Measurements from ENCODE around the gene SLC39A5. TPM values are rescaled to one million over a fixed set of nuclear protein-coding genes. Genes with fewer than 3 reads are reported as not detected.

Gene SLC39A5
- total and polyA plus RNA-seq, 4 donors, result 125 to 195 (median 142) TPM

DNA sequence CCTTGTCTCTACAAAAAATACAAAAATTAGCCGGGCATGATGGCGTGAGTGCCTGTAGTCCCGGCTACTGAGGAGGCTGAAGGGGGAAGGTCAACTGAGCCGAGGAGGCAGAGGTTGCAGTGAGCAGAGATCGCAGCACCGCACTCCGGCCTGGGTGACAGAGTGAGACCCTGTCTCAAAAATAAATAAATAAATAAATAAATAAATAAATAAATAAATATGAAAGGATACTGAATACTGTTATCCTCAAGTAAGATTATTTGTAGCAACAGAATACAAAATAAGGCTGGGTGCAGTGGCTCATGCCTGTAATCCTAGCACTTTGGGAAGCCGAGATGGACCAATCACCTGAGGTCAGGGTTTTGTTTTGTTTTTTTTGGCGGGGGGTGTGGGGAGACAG is 10.0 kb upstream of the SLC39A5 start:
- 93% methylated on average over 9 of the region's 9 CpGs for WGBS
- Histone ChIP-seq H3K9ac (ENCODE audit: low read depth in 1 of 2, low read length in 2 of 2) (no peak overlapping the region), H3K27me3 (ENCODE audit: control insufficient read depth in 4 of 4, insufficient read depth in 4 of 4, low read length in 3 of 4) (no peaks in the 10 kb centered on the region), H3K27ac (ENCODE audit: low read depth in 1 of 2, low read length in 2 of 2) (no peak overlapping the region), H3K4me1 (ENCODE audit: control insufficient read depth in 4 of 4, insufficient read depth in 4 of 4, low read length in 3 of 4) (peaks cover 4 to 42% (median 29%) of the 10 kb centered on the region in 4 donors), H3K4me3 (ENCODE audit: low read depth in 1 of 3, low read length in 3 of 3) (no peak overlapping the region), H3K36me3 (ENCODE audit: control insufficient read depth in 4 of 4, insufficient read depth in 3 of 4, low read depth in 1 of 4, low read length in 3 of 4) (peaks cover 3 to 9% (median 4%) of the 10 kb centered on the region in 4 donors), H3K9me3 (ENCODE audit: control insufficient read depth in 4 of 4, low read length in 3 of 4) (no peaks in the 10 kb centered on the region)
- no peak for DNase-seq (ENCODE audit: low spot score)
- TF ChIP-seq, protein P1, sequence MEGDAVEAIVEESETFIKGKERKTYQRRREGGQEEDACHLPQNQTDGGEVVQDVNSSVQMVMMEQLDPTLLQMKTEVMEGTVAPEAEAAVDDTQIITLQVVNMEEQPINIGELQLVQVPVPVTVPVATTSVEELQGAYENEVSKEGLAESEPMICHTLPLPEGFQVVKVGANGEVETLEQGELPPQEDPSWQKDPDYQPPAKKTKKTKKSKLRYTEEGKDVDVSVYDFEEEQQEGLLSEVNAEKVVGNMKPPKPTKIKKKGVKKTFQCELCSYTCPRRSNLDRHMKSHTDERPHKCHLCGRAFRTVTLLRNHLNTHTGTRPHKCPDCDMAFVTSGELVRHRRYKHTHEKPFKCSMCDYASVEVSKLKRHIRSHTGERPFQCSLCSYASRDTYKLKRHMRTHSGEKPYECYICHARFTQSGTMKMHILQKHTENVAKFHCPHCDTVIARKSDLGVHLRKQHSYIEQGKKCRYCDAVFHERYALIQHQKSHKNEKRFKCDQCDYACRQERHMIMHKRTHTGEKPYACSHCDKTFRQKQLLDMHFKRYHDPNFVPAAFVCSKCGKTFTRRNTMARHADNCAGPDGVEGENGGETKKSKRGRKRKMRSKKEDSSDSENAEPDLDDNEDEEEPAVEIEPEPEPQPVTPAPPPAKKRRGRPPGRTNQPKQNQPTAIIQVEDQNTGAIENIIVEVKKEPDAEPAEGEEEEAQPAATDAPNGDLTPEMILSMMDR (IDR thresholded peaks at IDR 0.05; ENCODE audit: low read depth, low read length, missing input control), result no peak
- TF ChIP-seq, protein P2, sequence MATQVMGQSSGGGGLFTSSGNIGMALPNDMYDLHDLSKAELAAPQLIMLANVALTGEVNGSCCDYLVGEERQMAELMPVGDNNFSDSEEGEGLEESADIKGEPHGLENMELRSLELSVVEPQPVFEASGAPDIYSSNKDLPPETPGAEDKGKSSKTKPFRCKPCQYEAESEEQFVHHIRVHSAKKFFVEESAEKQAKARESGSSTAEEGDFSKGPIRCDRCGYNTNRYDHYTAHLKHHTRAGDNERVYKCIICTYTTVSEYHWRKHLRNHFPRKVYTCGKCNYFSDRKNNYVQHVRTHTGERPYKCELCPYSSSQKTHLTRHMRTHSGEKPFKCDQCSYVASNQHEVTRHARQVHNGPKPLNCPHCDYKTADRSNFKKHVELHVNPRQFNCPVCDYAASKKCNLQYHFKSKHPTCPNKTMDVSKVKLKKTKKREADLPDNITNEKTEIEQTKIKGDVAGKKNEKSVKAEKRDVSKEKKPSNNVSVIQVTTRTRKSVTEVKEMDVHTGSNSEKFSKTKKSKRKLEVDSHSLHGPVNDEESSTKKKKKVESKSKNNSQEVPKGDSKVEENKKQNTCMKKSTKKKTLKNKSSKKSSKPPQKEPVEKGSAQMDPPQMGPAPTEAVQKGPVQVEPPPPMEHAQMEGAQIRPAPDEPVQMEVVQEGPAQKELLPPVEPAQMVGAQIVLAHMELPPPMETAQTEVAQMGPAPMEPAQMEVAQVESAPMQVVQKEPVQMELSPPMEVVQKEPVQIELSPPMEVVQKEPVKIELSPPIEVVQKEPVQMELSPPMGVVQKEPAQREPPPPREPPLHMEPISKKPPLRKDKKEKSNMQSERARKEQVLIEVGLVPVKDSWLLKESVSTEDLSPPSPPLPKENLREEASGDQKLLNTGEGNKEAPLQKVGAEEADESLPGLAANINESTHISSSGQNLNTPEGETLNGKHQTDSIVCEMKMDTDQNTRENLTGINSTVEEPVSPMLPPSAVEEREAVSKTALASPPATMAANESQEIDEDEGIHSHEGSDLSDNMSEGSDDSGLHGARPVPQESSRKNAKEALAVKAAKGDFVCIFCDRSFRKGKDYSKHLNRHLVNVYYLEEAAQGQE (IDR thresholded peaks at IDR 0.05), result no peak
- TF ChIP-seq GABPA (IDR thresholded peaks at IDR 0.05 in 1 of 2, conservative IDR thresholded peaks at IDR 0.05 in 1 of 2) (no peak), HNF4G (IDR thresholded peaks at IDR 0.05) (no peak), SP1 (IDR thresholded peaks at IDR 0.05) (no peak), RXRA (IDR thresholded peaks at IDR 0.05) (no peak), RAD21 (IDR thresholded peaks at IDR 0.05) (no peak), TAF1 (conservative IDR thresholded peaks at IDR 0.05) (no peak), YY1 (IDR thresholded peaks at IDR 0.05) (no peak)
- TF ChIP-seq, protein P3, sequence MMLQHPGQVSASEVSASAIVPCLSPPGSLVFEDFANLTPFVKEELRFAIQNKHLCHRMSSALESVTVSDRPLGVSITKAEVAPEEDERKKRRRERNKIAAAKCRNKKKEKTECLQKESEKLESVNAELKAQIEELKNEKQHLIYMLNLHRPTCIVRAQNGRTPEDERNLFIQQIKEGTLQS (IDR thresholded peaks at IDR 0.05), result no peak

GRCh38 chr12:56220611-56221231 is 9.1 kb upstream of the SLC39A5 start:
- Histone ChIP-seq H3K27me3 (ENCODE audit: control insufficient read depth in 4 of 4, insufficient read depth in 4 of 4, low read length in 3 of 4) (no peaks in the 10 kb centered on the region), H3K9ac (ENCODE audit: low read depth in 1 of 2, low read length in 2 of 2) (peak overlapping the region; percentile 28 to 71), H3K27ac (ENCODE audit: low read depth in 1 of 2, low read length in 2 of 2) (peak overlapping the region; percentile 85 to 98), H3K9me3 (ENCODE audit: control insufficient read depth in 4 of 4, low read length in 3 of 4) (no peaks in the 10 kb centered on the region), H3K4me3 (ENCODE audit: low read depth in 1 of 3, low read length in 3 of 3) (peak overlapping the region; percentile 77 to 98 (median 81)), H3K36me3 (ENCODE audit: control insufficient read depth in 4 of 4, insufficient read depth in 3 of 4, low read depth in 1 of 4, low read length in 3 of 4) (peaks cover 0 to 3% (median under 1%) of the 10 kb centered on the region in 4 donors), H3K4me1 (ENCODE audit: control insufficient read depth in 4 of 4, insufficient read depth in 4 of 4, low read length in 3 of 4) (peaks cover 4 to 47% (median 35%) of the 10 kb centered on the region in 4 donors)
- TF ChIP-seq, protein P1 (IDR thresholded peaks at IDR 0.05; ENCODE audit: low read depth, low read length, missing input control), result no peak
- TF ChIP-seq, protein P4, sequence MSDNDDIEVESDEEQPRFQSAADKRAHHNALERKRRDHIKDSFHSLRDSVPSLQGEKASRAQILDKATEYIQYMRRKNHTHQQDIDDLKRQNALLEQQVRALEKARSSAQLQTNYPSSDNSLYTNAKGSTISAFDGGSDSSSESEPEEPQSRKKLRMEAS (IDR thresholded peaks at IDR 0.05), result no peak
- TF ChIP-seq, protein P2 (IDR thresholded peaks at IDR 0.05), result no peak
- TF ChIP-seq, protein P3 (IDR thresholded peaks at IDR 0.05), result peak; percentile 51
- no peak for DNase-seq (ENCODE audit: low spot score)
- WGBS, result 22% methylated on average over 10 of the region's 10 CpGs

Measured in liver (tissue), 9 donors.